Stimulated activated CD8-positive, alpha-beta memory T cell treated with anti-CD3 and anti-CD28 coated beads, Interleukin-15, amount 100 ng/mL, for 24 hours (primary cell): Measurements from ENCODE around the gene PLXNA4.

Source experiments
- DNase-seq: peaks from one replicate; pipeline ENCODE4 v3.0.0-alpha.2; 2020; ENCODE audit warnings: low read depth

PLXNA4 gene

GRCh38 chr7:132469264-132469663 lies 107.0 kb downstream of the PLXNA4 start:
- no peak for DNase-seq

GRCh38 chr7:132466367-132466766 lies 109.9 kb downstream of the PLXNA4 start:
- no peak for DNase-seq

- no peak for DNase-seq
Measured at GRCh38 chr7:132465516-132465915, 110.8 kb downstream of the PLXNA4 start.

- no peak for DNase-seq
Measured at GRCh38 chr7:132464740-132465139, 111.5 kb downstream of the PLXNA4 start.

- DNase-seq = no peak
Measured at GRCh38 chr7:132463922-132464321, 112.3 kb downstream of the PLXNA4 start.

DNA sequence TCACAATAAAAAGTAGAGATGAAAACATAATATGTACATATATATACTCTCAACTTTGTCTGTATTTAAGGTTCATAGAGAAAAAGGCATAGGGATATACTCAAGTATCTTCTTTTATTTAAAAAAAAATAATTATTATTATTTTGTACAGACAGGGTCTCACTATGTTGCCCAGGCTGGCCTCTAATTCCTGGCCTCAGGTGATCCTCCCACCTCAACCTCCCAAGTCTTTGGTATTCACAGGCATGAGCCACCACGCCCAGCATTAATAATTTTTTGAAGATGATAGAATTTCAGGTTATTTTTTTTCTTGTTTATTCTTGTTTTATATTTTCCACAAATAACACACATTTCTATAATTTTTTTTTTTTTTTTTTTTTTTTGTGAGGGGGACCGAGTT lies 113.8 kb downstream of the PLXNA4 start:
- no peak for DNase-seq

DNA sequence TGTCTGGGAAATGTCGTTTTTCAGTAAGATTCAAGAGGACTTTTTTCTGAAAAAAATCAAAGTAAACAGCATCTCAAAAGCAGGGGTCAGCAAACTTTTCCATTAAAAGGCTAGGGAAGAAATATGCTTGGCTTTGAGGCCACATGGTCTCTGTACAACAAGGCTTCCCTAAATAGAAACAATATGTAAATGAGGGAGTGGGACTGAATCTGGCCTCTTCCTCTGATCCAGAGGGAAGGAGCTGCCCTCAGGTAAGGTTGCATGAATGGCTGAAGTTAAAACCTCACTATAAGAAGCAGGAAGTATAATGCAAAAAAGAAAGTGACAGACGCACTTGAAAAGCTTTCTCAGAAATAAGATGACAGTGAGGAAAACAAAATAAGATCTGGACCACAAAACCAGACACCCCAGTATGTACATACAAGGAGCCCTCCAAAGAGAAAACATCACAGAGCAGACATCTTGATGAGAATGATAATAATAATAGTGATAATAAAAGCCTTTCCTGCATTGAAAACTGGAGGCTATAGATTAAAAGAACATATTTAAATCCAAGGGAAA lies 115.2 kb downstream of the PLXNA4 start:
- no peak for DNase-seq

- no peak for DNase-seq
Measured at GRCh38 chr7:132458729-132459128, 117.5 kb downstream of the PLXNA4 start.

GRCh38 chr7:132457658-132458057 lies 118.6 kb downstream of the PLXNA4 start:
- DNase-seq = no peak

DNA sequence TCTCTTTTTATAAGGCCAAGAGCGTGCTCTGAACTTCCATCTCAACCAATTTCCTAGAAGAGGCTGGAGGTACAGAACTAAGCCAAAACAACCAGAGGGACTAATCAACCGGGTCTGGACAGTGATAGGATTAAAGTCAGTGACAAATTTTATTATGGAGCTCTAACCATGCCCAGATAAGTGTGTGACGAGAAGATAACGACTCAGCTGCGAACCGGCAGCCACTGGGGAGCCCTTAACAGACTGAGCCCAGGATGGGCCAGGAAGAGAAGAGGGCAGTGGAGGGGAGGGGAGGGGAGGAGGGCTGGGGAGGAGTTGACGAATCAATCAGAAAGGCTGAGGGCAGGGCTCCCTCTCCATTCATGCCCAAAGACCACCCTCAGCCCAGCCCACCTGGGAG lies 119.9 kb downstream of the PLXNA4 start:
- no peak for DNase-seq

- DNase-seq = no peak
Measured at GRCh38 chr7:132455378-132455777, 120.9 kb downstream of the PLXNA4 start.

DNA sequence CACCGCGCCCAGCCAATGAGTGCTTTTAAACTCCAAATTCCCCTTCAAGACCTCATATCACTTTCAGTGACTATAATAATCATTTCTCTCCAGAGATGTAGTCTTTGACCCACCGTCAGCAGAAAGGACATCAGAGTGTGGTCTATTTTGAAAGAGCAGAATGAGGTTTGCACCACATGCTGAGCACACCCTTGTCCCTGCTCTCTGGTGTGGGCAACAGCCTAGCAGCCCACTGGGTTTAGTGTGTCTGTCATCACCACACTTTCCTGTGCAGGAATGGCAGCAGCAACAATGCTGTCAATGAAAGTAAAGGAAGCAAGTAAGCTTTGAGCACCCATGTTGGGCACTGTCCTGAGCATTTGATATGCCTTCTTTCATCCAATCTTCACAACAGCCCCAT lies 122.4 kb downstream of the PLXNA4 start:
- no peak for DNase-seq

GRCh38 chr7:132451161-132451560 lies 125.1 kb downstream of the PLXNA4 start:
- DNase-seq = no peak

DNA sequence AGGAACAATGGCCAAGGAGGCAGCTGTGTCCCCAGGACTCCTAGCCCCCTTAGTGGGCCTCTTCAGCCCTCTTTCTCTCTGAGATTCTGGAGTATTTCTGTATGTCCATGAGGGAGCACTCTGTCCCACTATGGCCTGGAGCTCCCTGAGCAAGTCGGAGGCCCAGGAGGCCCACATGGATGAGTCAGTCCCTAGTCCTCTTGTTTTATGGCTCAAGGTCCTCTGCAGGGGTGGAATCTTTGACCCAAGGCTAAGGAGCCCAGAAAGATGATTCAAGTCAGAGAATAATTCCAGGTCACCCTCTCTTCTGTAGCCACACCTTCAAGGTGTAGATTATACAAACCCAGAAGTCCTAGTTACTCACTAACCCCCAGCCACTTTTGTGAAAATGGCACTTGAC lies 125.6 kb downstream of the PLXNA4 start:
- DNase-seq = no peak

GRCh38 chr7:132450188-132450587 lies 126.1 kb downstream of the PLXNA4 start:
- no peak for DNase-seq

DNA sequence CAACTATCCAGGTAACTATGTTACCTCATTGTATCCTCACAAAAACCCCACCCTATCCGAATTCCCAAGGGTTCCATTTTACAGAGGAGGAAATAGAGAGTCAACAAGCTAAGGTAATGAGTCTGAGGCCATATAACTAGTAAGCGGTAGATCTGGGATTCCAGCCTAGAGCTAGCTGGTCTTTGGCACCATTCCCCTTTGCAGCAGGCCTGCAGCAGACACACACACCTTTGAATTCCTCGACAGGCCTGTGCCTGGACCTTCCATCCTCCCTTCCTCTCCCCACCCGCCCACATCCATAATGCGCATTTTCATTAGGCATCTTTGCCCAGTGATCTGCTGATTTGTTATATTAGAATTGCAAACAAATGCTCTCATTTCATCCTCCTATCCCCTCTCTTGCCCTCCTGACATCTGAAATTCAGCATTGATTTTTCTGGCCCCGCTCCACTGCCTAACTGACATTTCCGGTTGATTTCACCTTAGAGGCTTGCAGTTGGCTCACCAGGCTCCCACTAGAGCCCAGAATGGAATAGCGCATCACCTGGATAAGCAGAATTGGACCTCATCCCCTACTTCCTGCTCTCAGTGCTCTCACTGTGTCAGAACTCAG lies 129.5 kb downstream of the PLXNA4 start:
- DNase-seq = no peak

DNA sequence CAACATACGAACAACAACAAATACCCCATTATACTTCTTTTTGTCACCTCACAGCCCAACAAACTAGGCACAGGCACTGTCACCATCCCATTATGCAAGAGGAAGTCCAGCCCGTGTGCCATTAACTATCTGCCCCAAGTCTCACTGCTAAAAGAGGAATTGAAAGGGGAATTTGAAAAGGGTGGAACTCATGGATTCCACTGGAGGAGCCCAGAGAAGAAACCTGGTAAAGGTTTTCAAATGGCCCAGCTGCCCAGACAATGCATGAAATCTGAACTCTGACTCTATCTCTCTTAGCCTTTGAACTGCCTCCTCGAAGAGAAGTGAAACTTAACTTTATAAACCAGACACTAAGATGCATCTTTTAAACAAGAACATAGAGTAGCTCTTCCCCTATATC lies 130.0 kb downstream of the PLXNA4 start:
- no peak for DNase-seq

DNA sequence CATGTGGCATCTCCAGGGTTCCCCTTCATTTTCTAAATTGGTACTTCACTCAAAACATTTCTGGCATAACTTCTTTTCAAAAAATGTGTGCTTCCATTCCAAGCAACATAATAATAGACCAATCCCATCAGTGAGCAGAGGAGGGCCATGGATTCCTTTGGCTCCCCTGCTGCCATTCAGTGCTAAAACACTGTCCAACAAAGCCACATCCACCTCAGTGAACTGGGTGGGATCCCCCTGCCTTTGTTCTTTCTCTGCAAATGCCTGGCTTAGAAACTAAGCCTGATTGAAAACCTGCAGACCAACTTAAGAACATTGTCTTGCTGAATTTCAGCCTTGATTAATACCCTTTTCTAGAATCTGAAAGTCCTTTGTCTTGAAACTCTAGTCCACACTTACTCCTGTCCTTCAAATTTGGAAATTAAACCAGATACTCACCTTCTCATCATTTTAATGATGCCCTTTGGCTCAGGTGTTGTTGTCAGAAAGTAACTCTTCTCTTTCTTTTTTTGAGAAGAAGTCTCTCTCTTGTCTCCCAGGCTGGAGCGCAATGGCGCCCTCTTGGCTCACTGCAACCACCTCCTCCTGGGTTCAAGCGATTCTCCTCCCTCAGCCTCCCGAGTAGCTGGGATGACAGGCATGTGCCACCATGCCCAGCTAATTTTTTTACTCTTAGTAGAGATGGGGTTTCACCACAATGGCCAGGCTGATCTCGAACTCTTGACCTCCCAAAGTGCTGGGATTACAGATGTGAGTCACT lies 132.3 kb downstream of the PLXNA4 start:
- no peak for DNase-seq

- DNase-seq = no peak
Measured at GRCh38 chr7:132441935-132442334, 134.3 kb downstream of the PLXNA4 start.

- DNase-seq = no peak
Measured at GRCh38 chr7:132440151-132440550, 136.1 kb downstream of the PLXNA4 start.

DNA sequence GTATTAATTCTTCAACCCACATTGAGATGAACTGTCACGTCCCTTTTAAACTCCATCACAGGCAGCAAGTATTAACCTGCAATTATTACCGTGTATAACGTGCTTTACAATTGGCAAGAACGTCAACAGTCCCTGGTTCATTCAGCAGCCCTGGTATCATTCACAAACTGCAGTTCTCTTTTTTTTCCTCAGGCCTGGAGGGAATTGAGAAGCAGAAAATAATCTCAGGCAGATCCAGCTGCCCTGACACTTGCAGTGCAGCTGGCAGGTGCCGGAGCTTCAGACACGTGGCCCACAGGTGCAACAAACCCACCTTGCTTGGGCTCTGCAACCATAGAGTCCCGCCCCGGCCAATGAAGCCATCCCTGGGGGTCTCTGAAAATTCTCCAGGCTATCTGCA lies 137.3 kb downstream of the PLXNA4 start:
- DNase-seq = no peak

- DNase-seq = no peak
Measured at GRCh38 chr7:132437730-132438129, 138.5 kb downstream of the PLXNA4 start.

DNA sequence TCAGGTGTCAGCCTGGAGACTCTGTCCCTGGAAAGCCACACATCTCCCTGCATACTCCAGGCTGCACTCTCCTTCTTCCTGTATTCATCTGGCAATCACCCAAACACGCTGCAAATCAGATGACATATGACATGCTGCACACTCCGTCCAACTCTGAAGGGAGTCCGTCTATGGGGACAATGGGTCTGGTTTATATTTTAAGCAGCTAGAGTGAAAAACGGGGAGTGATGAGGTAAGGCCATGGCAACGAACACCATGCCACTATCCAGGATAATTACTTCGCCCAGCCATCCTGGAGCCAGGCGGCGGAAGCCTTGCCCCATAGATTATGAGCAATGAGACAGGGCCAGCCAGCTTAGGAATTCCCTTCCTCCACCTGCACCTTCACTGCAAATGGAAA lies 140.1 kb downstream of the PLXNA4 start:
- no peak for DNase-seq
